Loucy (cell line): ENCODE measurements around the gene SH3RF3.

Experiments
- H2AFZ ChIP-seq: fragments of 200-600 bp; sonication (generic); 2 replicates; pipeline ENCODE4 v1.6.0; 2016; ENCODE audit warnings: antibody characterized with exemption, mild to moderate bottlenecking, low read length, moderate library complexity
- H3F3A ChIP-seq: fragments of 200-600 bp; 2 replicates; pipeline ENCODE4 v1.6.0; 2016; ENCODE audit warnings: antibody characterized with exemption, low read depth, mild to moderate bottlenecking
- H3K27me3 ChIP-seq: fragments of 200-600 bp; sonication (generic); 2 replicates; pipeline ENCODE4 v1.6.1; 2014; ENCODE audit warnings: low read length, mild to moderate bottlenecking; ENCODE audit not compliant: insufficient read depth, poor library complexity, severe bottlenecking
- H3K36me3 ChIP-seq: fragments of 200-600 bp; sonication (generic); 2 replicates; pipeline ENCODE4 v1.6.1; 2016; ENCODE audit warnings: low read length; ENCODE audit not compliant: insufficient read depth
- H3K4me1 ChIP-seq: fragments of 200-600 bp; sonication (generic); 2 replicates; pipeline ENCODE4 v1.5.1; 2014; ENCODE audit warnings: low read length, mild to moderate bottlenecking; ENCODE audit not compliant: insufficient read depth, poor library complexity, severe bottlenecking
- H3K4me2 ChIP-seq: fragments of 200-600 bp; sonication (generic); 2 replicates; pipeline ENCODE4 v1.6.0; 2014; ENCODE audit warnings: antibody characterized with exemption, low read length, low read depth, mild to moderate bottlenecking; ENCODE audit not compliant: poor library complexity, severe bottlenecking
- H3K4me3 ChIP-seq: fragments of 200-600 bp; sonication (generic); 2 replicates; pipeline ENCODE4 v1.5.1; 2014; ENCODE audit warnings: low read length, mild to moderate bottlenecking, mixed read lengths; ENCODE audit not compliant: poor library complexity, severe bottlenecking
- H3K79me2 ChIP-seq: fragments of 200-600 bp; sonication (generic); 2 replicates; pipeline ENCODE4 v1.6.1; 2014; ENCODE audit warnings: low read length; ENCODE audit not compliant: insufficient read depth
- H3K9ac ChIP-seq: fragments of 200-600 bp; sonication (generic); 2 replicates; pipeline ENCODE4 v1.6.0; 2014; ENCODE audit warnings: mild to moderate bottlenecking, low read depth, low read length, moderate library complexity; ENCODE audit not compliant: poor library complexity, severe bottlenecking
- H3K9me2 ChIP-seq: fragments of 200-600 bp; sonication (generic); replicated peaks from 2 replicates; pipeline ENCODE4 v1.6.1; 2016; ENCODE audit warnings: low read depth, low read length, mixed read lengths
- H3K9me3 ChIP-seq: fragments of 200-600 bp; sonication (generic); 2 replicates; pipeline ENCODE4 v1.6.1; 2014; ENCODE audit warnings: mild to moderate bottlenecking, antibody characterized with exemption, low read length, low read depth; ENCODE audit not compliant: insufficient read depth
- H4K20me1 ChIP-seq: fragments of 200-600 bp; sonication (generic); 2 replicates; pipeline ENCODE4 v1.6.0; 2014; ENCODE audit warnings: antibody characterized with exemption, low read length, mild to moderate bottlenecking; ENCODE audit not compliant: insufficient read depth, poor library complexity, severe bottlenecking
- CTCF ChIP-seq: fragments of 200-600 bp; sonication (generic); conservative IDR thresholded peaks from 2 replicates; pipeline ENCODE4 v1.5.1; 2014; ENCODE audit warnings: mild to moderate bottlenecking, antibody characterized with exemption, low read length
- EZH2phosphoT487 ChIP-seq: fragments of 200-600 bp; IDR thresholded peaks from 2 replicates; pipeline ENCODE4 v1.6.1; 2018; ENCODE audit warnings: antibody characterized with exemption, mild to moderate bottlenecking, moderate library complexity, borderline replicate concordance

The SH3RF3 gene

GRCh38 chr2:109094144-109094543 is 34.9 kb upstream of the SH3RF3 start:
- H3K36me3 ChIP-seq = no peaks in the 10 kb centered on the region
- no peak overlapping the region for H3K4me2 ChIP-seq
- no peak overlapping the region for H3K9ac ChIP-seq
- no peaks in the 10 kb centered on the region for H3K27me3 ChIP-seq
- no peak overlapping the region for H2AFZ ChIP-seq
- peaks cover 5% of the 10 kb centered on the region; the same call in 1 of the 2 replicates for H3K9me3 ChIP-seq
- TF ChIP-seq CTCF (no peak), EZH2phosphoT487 (no peak)
- H3F3A ChIP-seq = no peaks in the 10 kb centered on the region
- H3K9me2 ChIP-seq = no peaks in the 10 kb centered on the region
- H3K79me2 ChIP-seq = no peaks in the 10 kb centered on the region
- peaks cover 4% of the 10 kb centered on the region for H3K4me1 ChIP-seq
- H4K20me1 ChIP-seq = no peaks in the 10 kb centered on the region
- H3K4me3 ChIP-seq = no peak overlapping the region

DNA sequence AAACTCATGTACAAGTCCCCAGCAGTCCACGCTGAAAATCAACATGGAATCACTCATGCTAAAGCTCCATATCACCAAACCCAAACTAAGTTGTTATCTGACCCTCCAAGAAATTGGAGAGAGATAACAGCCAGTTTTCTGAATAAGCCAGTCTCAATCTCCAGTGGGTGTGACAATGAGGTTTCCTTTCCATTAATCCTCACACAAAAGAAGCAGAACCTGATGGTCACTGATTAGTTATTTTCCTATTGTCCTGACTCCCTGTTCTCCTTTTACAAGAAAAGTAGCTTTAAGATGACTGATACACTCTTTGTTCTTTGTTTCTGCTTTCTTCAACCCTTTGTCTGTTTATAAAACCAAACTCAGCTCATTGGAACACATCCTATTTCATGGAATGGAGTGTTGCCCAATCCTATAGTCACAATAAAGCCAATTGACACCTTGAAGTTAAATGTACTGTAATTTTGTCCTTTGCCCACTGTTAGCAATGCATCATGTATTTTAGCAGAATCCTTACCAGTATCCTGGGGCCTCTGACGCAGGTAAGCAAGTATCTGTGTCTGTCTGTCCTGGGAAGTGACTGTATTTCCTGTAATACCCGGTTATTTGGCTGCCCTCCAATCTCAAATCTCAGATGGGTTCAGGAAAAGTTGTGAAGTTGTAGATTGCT is 30.6 kb upstream of the SH3RF3 start:
- H3K79me2 ChIP-seq = no peaks in the 10 kb centered on the region
- no peaks in the 10 kb centered on the region for H4K20me1 ChIP-seq
- TF ChIP-seq EZH2phosphoT487 (no peak), CTCF (no peak)
- H3K4me1 ChIP-seq = peaks cover 10% of the 10 kb centered on the region
- H3K4me3 ChIP-seq = no peak overlapping the region
- no peaks in the 10 kb centered on the region for H3K36me3 ChIP-seq
- no peak overlapping the region for H3K9ac ChIP-seq
- H2AFZ ChIP-seq = no peak overlapping the region
- no peak overlapping the region for H3K4me2 ChIP-seq
- H3K9me3 ChIP-seq = no peaks in the 10 kb centered on the region; the same call in 1 of the 2 replicates
- H3F3A ChIP-seq = no peaks in the 10 kb centered on the region
- no peaks in the 10 kb centered on the region for H3K27me3 ChIP-seq
- no peaks in the 10 kb centered on the region for H3K9me2 ChIP-seq

DNA sequence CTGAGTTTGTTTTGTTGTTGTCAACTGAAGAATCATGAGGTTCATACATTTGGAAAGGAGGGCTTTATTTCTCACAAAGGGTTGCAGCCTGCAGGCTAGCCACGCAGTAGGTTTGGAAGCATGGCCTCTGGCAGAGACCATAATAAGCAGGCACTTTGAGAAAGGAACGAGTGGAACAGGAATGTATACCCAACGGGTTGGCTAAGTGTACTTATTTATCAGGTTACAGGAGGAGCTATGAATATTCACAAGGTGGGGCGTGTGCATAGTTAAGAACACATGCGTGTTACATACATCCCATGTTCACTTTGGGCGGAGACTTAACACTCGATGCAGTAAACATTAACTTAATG is 30.1 kb upstream of the SH3RF3 start:
- Histone ChIP-seq H3K4me3 (no peak overlapping the region), H3K27me3 (no peaks in the 10 kb centered on the region), H3K4me2 (no peak overlapping the region), H3K9me3 (no peaks in the 10 kb centered on the region; the same call in 1 of the 2 replicates), H3K36me3 (no peaks in the 10 kb centered on the region), H4K20me1 (no peaks in the 10 kb centered on the region), H3K79me2 (no peaks in the 10 kb centered on the region), H3K9me2 (no peaks in the 10 kb centered on the region), H2AFZ (no peak overlapping the region), H3F3A (no peaks in the 10 kb centered on the region), H3K9ac (no peak overlapping the region), H3K4me1 (peaks cover 11% of the 10 kb centered on the region)
- TF ChIP-seq CTCF = no peak
- TF ChIP-seq EZH2phosphoT487 = no peak
